Uterus (tissue), 2 donors: ENCODE data around the gene GABRB3.

Experiments used
- CTCF ChIP-seq, 4 experiments: fragments of 200-600 bp in 2 of 4; fragments of 450-650 bp in 2 of 4; sonication (generic) in 2 of 4; IDR thresholded peaks; one replicate each; pipeline ENCODE4 v1.5.1; 2016 to 2019; ENCODE audit warnings: antibody characterized with exemption in 4 of 4, mild to moderate bottlenecking in 2 of 4, moderate library complexity in 1 of 4
- POLR2A ChIP-seq, 2 donors: fragments of 450-650 bp; IDR thresholded peaks; one replicate each; pipeline ENCODE4 v1.6.1; 2016; ENCODE audit warnings: antibody characterized with exemption in 2 of 2, mild to moderate bottlenecking in 1 of 2, moderate library complexity in 1 of 2

DNA sequence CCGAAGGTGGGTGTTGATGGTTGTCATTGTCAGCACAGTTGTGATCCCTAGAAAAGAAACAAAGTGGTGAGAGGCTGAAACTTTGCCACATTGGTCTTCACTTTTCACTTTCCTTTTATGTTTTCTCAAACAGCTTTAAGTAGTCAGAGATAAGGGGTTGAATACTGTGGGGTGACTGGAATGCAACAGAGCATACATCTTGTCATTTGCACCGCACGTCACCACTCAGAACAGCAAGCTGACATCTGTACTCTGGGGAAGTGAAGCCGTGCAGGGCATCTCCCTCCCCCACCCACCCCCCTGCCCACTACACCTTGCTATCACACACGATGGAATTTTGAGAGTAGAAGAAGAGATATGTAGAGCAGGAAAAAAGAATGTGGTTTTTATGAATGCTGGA, 211.7 kb downstream of the GABRB3 start:
- TF ChIP-seq POLR2A (IDR thresholded peaks at IDR 0.05) (no peak), CTCF (IDR thresholded peaks at IDR 0.05) (no peak)
